Measurements from ENCODE around the gene TJP3.

- TF ChIP-seq, protein P1, sequence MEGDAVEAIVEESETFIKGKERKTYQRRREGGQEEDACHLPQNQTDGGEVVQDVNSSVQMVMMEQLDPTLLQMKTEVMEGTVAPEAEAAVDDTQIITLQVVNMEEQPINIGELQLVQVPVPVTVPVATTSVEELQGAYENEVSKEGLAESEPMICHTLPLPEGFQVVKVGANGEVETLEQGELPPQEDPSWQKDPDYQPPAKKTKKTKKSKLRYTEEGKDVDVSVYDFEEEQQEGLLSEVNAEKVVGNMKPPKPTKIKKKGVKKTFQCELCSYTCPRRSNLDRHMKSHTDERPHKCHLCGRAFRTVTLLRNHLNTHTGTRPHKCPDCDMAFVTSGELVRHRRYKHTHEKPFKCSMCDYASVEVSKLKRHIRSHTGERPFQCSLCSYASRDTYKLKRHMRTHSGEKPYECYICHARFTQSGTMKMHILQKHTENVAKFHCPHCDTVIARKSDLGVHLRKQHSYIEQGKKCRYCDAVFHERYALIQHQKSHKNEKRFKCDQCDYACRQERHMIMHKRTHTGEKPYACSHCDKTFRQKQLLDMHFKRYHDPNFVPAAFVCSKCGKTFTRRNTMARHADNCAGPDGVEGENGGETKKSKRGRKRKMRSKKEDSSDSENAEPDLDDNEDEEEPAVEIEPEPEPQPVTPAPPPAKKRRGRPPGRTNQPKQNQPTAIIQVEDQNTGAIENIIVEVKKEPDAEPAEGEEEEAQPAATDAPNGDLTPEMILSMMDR (IDR thresholded peaks at IDR 0.05), result no peak
- TF ChIP-seq EZH2phosphoT487 (IDR thresholded peaks at IDR 0.05), result no peak
Measured at GRCh38 chr19:3766520-3766919, 58.3 kb downstream of the TJP3 start.

All from neural progenitor cell (in vitro differentiated cells).